KOPT-K1 (cell line): ENCODE results near the gene LANCL3.

Experiments
- H3K27ac ChIP-seq: fragments of 200-600 bp; sonication (generic); 2 replicates; pipeline ENCODE4 v1.5.1; 2016; ENCODE audit warnings: antibody characterized with exemption, mild to moderate bottlenecking, low read depth, low read length; ENCODE audit not compliant: poor library complexity, severe bottlenecking
- H3K36me3 ChIP-seq: fragments of 200-600 bp; sonication (generic); 2 replicates; pipeline ENCODE4 v1.5.1; 2017; ENCODE audit warnings: antibody characterized with exemption, mild to moderate bottlenecking, low read length, moderate library complexity; ENCODE audit not compliant: insufficient read depth
- H3K9me3 ChIP-seq: fragments of 200-600 bp; sonication (generic); 2 replicates; pipeline ENCODE4 v1.5.1; 2017; ENCODE audit warnings: antibody characterized with exemption, low read length, mild to moderate bottlenecking; ENCODE audit not compliant: insufficient read depth, poor library complexity, severe bottlenecking

Gene LANCL3

GRCh38 chrX:37726346-37726745, 154.9 kb downstream of the LANCL3 start:
- Histone ChIP-seq H3K9me3 (no peaks in the 10 kb centered on the region), H3K27ac (no peak overlapping the region), H3K36me3 (no peaks in the 10 kb centered on the region)
